Lung (tissue), 12 donors: ENCODE measurements around the gene TMEM185B. TPM values are rescaled to one million over a fixed set of nuclear protein-coding genes. Genes with fewer than 3 reads are reported as not detected.

Experiments used
- ATAC-seq: fragments of 200-7000 bp; cut with Tn5 transposase; one replicate; pipeline ENCODE4 v1.9.1; 2020; ENCODE audit warnings: moderate number of reproducible peaks; ENCODE audit not compliant: insufficient read depth, low FRiP score
- DNase-seq, 3 donors: peaks; one replicate each; pipeline ENCODE4 v3.0.0-alpha.2; 2013 to 2017
- H3K27ac ChIP-seq, 2 donors: one replicate each; pipeline ENCODE4 v1.5.1; 2013; ENCODE audit warnings: mild to moderate bottlenecking in 2 of 2, moderate library complexity in 2 of 2, control low read depth in 1 of 2, inconsistent platforms in 1 of 2, low read depth in 1 of 2, low read length in 1 of 2
- H3K27me3 ChIP-seq, 3 donors: one replicate each; pipeline ENCODE4 v1.5.1; 2013; ENCODE audit warnings: low read length in 2 of 3; ENCODE audit not compliant: control insufficient read depth in 3 of 3, insufficient read depth in 3 of 3
- H3K36me3 ChIP-seq, 4 donors: one replicate each; pipeline ENCODE4 v1.5.1; 2013; ENCODE audit warnings: low read length in 4 of 4, mild to moderate bottlenecking in 1 of 4, moderate library complexity in 1 of 4; ENCODE audit not compliant: control insufficient read depth in 4 of 4, insufficient read depth in 4 of 4
- H3K4me1 ChIP-seq, 5 donors: one replicate each; pipeline ENCODE4 v1.5.1; 2013; ENCODE audit warnings: low read length in 5 of 5, mild to moderate bottlenecking in 2 of 5, moderate library complexity in 1 of 5; ENCODE audit not compliant: control insufficient read depth in 5 of 5, insufficient read depth in 5 of 5
- H3K4me3 ChIP-seq: one replicate; pipeline ENCODE4 v1.5.1; 2013; ENCODE audit warnings: mild to moderate bottlenecking, control low read depth, moderate library complexity
- H3K9ac ChIP-seq, 2 donors: one replicate each; pipeline ENCODE4 v1.5.1; 2013; ENCODE audit warnings: low read length in 2 of 2, control low read depth in 1 of 2; ENCODE audit not compliant: insufficient read depth in 1 of 2
- H3K9me3 ChIP-seq, 4 donors: one replicate each; pipeline ENCODE4 v1.5.1; 2013; ENCODE audit warnings: low read length in 3 of 4, mild to moderate bottlenecking in 1 of 4, moderate library complexity in 1 of 4; ENCODE audit not compliant: control insufficient read depth in 4 of 4, insufficient read depth in 3 of 4
- WGBS, 2 donors: extraction: QIAGEN DNeasy Blood & Tissue Kit; methylation state at CpG; one replicate each; pipeline ENCODE4 v1.1.7; 2013; 5-methylcytosine and 5-hydroxymethylcytosine counted together
- polyA plus RNA-seq, 2 donors: library from polyadenylated mRNA; stranded (reverse); fragments of 200-250 nt; gene quantifications; one replicate each; pipeline ENCODE4 v1.2.1, GENCODE V29; 2013
- total RNA-seq, 2 donors: library from RNA; depleted of rRNA in 1 of 2; stranded (reverse); fragments of >200 nt in 1 of 2; gene quantifications; one replicate each; pipeline ENCODE4 v1.2.1, GENCODE V29; 2014 to 2021
- TF ChIP-seq, protein P1 (sequence below): IDR thresholded peaks from 2 replicates; pipeline ENCODE4 v1.5.1; 2012; ENCODE audit warnings: mild to moderate bottlenecking; ENCODE audit errors: control extremely low read depth, extremely low read depth
- donor health status: control.
- donor health status: control.
- donor health status: Bipolar disorder and iron deficiency.
- donor health status: healthy.
- donor health status: DM: yes; HTN: yes; CAD: no.

Gene TMEM185B
- total and polyA plus RNA-seq, 4 donors: 6.5 to 35.2 (median 27.1) TPM

GRCh38 chr2:120227111-120227991 lies 4.2 kb upstream of the TMEM185B start:
- H3K4me1 ChIP-seq: peaks cover 0 to 11% (median 5%) of the 10 kb centered on the region in 5 donors

GRCh38 chr2:120226316-120226715 lies 3.1 kb upstream of the TMEM185B start:
- ATAC-seq (no peak), DNase-seq (no peak)
- H3K27ac ChIP-seq: no peak overlapping the region
- H3K36me3 ChIP-seq: peaks cover 0 to 10% (median 1%) of the 10 kb centered on the region in 4 donors
- WGBS, 2 donors: 60 to 77% methylated on average over 9 of the region's 9 CpGs
- H3K4me1 ChIP-seq: peaks cover 0 to 17% (median 5%) of the 10 kb centered on the region in 5 donors
- peaks cover 0 to 4% (median 1%) of the 10 kb centered on the region in 4 donors for H3K9me3 ChIP-seq
- TF ChIP-seq, protein P1, sequence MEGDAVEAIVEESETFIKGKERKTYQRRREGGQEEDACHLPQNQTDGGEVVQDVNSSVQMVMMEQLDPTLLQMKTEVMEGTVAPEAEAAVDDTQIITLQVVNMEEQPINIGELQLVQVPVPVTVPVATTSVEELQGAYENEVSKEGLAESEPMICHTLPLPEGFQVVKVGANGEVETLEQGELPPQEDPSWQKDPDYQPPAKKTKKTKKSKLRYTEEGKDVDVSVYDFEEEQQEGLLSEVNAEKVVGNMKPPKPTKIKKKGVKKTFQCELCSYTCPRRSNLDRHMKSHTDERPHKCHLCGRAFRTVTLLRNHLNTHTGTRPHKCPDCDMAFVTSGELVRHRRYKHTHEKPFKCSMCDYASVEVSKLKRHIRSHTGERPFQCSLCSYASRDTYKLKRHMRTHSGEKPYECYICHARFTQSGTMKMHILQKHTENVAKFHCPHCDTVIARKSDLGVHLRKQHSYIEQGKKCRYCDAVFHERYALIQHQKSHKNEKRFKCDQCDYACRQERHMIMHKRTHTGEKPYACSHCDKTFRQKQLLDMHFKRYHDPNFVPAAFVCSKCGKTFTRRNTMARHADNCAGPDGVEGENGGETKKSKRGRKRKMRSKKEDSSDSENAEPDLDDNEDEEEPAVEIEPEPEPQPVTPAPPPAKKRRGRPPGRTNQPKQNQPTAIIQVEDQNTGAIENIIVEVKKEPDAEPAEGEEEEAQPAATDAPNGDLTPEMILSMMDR: no peak
- no peak overlapping the region for H3K9ac ChIP-seq
- H3K4me3 ChIP-seq: no peak overlapping the region
- H3K27me3 ChIP-seq: peaks cover 0 to 2% (median 2%) of the 10 kb centered on the region in 3 donors

More at GRCh38 chr2:120227111-120227991, 4.2 kb upstream of the TMEM185B start:
- Histone ChIP-seq H3K27me3 (peaks cover 0 to 2% (median 2%) of the 10 kb centered on the region in 3 donors), H3K36me3 (peaks cover 0 to under 1% (median 0%) of the 10 kb centered on the region in 4 donors), H3K9me3 (peaks cover 0 to under 1% (median under 1%) of the 10 kb centered on the region in 4 donors), H3K4me3 (no peak overlapping the region), H3K27ac (no peak overlapping the region), H3K9ac (no peak overlapping the region)
- DNase-seq: no peak
- WGBS, 2 donors: 77 to 83% methylated on average over 16 of the region's 16 CpGs
- TF ChIP-seq, protein P1: no peak
- ATAC-seq: no peak

DNA sequence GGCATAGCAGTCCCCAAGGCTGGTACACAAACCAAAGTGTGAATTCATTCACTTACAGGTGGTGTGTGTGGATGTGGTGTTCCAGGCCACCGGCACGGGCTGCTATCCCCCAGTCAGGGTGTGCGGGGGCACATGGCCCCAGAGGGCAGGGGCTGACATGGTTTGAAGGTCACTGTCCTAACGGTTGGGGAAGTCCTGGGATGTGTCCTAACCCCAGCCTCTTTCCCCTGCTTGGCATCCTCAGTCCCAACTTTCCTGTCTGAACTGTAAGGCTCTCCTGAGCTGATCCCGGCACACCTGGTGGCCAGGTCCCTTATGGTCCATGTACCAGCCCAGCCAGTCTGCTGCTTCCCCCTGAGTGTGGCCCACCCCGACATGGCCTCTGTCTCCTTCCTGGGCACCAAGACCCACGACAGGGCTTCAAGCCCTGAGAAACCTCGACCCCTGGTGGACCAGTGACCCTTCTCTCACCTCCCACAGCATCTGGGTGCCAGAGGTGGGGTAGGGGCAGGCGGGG lies 2.4 kb upstream of the TMEM185B start:
- ATAC-seq (no peak), DNase-seq (no peak)
- Histone ChIP-seq H3K27me3 (peaks cover 0 to 2% (median 2%) of the 10 kb centered on the region in 3 donors), H3K4me1 (peaks cover 3 to 17% (median 5%) of the 10 kb centered on the region in 5 donors), H3K9ac (no peak overlapping the region), H3K27ac (no peak overlapping the region), H3K36me3 (peaks cover 0 to 10% (median 1%) of the 10 kb centered on the region in 4 donors), H3K4me3 (no peak overlapping the region), H3K9me3 (peaks cover 0 to 8% (median 1%) of the 10 kb centered on the region in 4 donors)
- TF ChIP-seq, protein P1: no peak
- 87 to 92% methylated on average over 9 of the region's 9 CpGs for WGBS, 2 donors
